ENCODE measurements around the gene CACNG8.

CACNG8 gene

GRCh38 chr19:53951436-53951835, 11.3 kb upstream of the CACNG8 start:
- no peak for DNase-seq (ENCODE audit: low read depth)
- TF ChIP-seq CTCF (IDR thresholded peaks at IDR 0.05; ENCODE audit: low read length, missing control alignments), result no peak
- H3K4me3 ChIP-seq (replicated peaks; ENCODE audit: low read depth, low read length), result no peak overlapping the region

GRCh38 chr19:53951947-53952346, 10.8 kb upstream of the CACNG8 start:
- no peak for DNase-seq (ENCODE audit: low read depth)
- no peak for TF ChIP-seq CTCF (IDR thresholded peaks at IDR 0.05; ENCODE audit: low read length, missing control alignments)
- no peak overlapping the region for H3K4me3 ChIP-seq (replicated peaks; ENCODE audit: low read depth, low read length)

GRCh38 chr19:53953383-53953782, 9.4 kb upstream of the CACNG8 start:
- H3K4me3 ChIP-seq (replicated peaks; ENCODE audit: low read depth, low read length), result no peak overlapping the region
- TF ChIP-seq CTCF (IDR thresholded peaks at IDR 0.05; ENCODE audit: low read length, missing control alignments), result no peak
- DNase-seq (ENCODE audit: low read depth), result no peak

- no peak for TF ChIP-seq CTCF (IDR thresholded peaks at IDR 0.05; ENCODE audit: low read length, missing control alignments)
- no peak overlapping the region for H3K4me3 ChIP-seq (replicated peaks; ENCODE audit: low read depth, low read length)
- DNase-seq (ENCODE audit: low read depth), result no peak
Observed at GRCh38 chr19:53957448-53958167, 5.1 kb upstream of the CACNG8 start.

GRCh38 chr19:53958168-53958571, 4.6 kb upstream of the CACNG8 start:
- H3K4me3 ChIP-seq (replicated peaks; ENCODE audit: low read depth, low read length), result no peak overlapping the region
- no peak for TF ChIP-seq CTCF (IDR thresholded peaks at IDR 0.05; ENCODE audit: low read length, missing control alignments)
- DNase-seq (ENCODE audit: low read depth), result peak; percentile 44

- no peak for DNase-seq (ENCODE audit: low read depth)
- peak overlapping the region; percentile 76 for H3K4me3 ChIP-seq (replicated peaks; ENCODE audit: low read depth, low read length)
- TF ChIP-seq CTCF (IDR thresholded peaks at IDR 0.05; ENCODE audit: low read length, missing control alignments), result no peak
Observed at GRCh38 chr19:53958823-53959757, 3.6 kb upstream of the CACNG8 start.

Measured in fibroblast of pulmonary artery (primary cell).